Motor neuron (in vitro differentiated cells): ENCODE results near the gene COL9A3. TPM values are rescaled to one million over a fixed set of nuclear protein-coding genes. Genes with fewer than 3 reads are reported as not detected.

ENCODE experiments used
- ATAC-seq, 8 experiments: fragments of 200-7000 bp; cut with Tn5 transposase; replicated peaks in 6 of 8; 2 replicates each; pipeline ENCODE4 v1.8.0; 2021; ENCODE audit warnings: mild to moderate bottlenecking in 8 of 8, moderate library complexity in 8 of 8
- H3K27ac ChIP-seq, 2 donors: fragments of 250-450 bp; sonication (Bioruptor Pico); 2 replicates each; pipeline ENCODE4 v1.9.0; 2021; ENCODE audit warnings: antibody characterized with exemption in 2 of 2, mild to moderate bottlenecking in 2 of 2, moderate library complexity in 1 of 2
- H3K4me1 ChIP-seq, 2 donors: fragments of 250-450 bp; sonication (Bioruptor Pico); replicated peaks in 1 of 2; 2 replicates each; pipeline ENCODE4 v1.6.1; 2021; ENCODE audit warnings: antibody characterized with exemption in 2 of 2, mild to moderate bottlenecking in 2 of 2, moderate library complexity in 1 of 2
- H3K4me3 ChIP-seq, 5 donors: fragments of 250-450 bp; sonication (Bioruptor Pico); 2 replicates each; pipeline ENCODE4 v1.9.0; 2021; ENCODE audit warnings: antibody characterized with exemption in 5 of 5, mild to moderate bottlenecking in 5 of 5, moderate library complexity in 4 of 5
- WGBS, 10 experiments: fragments of 450-650 bp; shearing (Covaris generic); methylation state at CpG; one replicate each; pipeline ENCODE4 v1.0.0; 2022; 5-methylcytosine and 5-hydroxymethylcytosine counted together
- in situ Hi-C, 9 experiments: fragments of 400-800 bp; cut with MboI; loops; one replicate each; pipeline ENCODE4 v1.15.0; 2021; ENCODE audit warnings: low sequenced_read_pairs in 9 of 9, low pct_unique_long_range_greater_than_20kb in 2 of 9; ENCODE audit not compliant: unreplicated experiment in 9 of 9
- total RNA-seq, 8 experiments: library from RNA; unstranded; fragments of 300-600 nt; gene quantifications; 2 replicates each; pipeline versions ENCODE4 v1.2.3 to v1.2.4, GENCODE V29; 2022

Gene COL9A3
- total RNA-seq, 8 experiments from 2014 or later, result 0.60 to 19.5 (median 2.0) TPM

DNA sequence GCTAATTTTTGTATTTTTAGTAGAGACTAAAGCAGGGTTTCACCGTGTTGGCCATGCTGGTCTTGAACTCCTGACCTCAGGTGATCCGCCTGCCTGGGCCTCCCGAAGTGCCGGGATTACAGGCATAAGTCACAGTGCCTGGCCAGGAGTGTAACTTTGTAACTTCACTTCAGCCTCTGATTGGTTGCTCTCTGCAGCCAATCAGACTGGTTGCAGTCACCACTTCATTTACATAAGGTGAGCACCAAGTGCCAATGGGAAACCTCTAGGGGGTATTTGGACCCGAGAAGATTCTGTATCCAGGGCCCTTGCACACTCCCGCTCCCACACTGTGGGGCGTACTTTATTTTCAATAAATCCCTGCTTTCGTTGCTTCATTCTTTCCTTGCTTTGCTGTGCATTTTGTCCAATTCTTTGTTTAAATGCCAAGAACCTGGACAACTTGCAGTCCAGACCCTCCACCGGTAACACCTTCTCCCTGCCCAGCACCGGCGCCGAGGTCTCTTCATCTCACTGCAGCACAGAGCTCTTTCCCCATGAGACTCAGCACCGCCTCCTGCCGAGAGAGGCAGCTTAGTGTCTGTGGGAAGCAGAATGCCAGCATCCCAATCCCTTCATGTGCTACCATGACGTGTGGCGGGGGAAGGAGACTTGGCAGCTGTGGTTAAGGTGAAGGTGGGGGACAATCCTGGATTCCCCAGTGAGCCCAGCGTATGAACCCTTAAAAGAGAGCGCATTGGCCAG, 34.5 kb upstream of the COL9A3 start:
- in situ Hi-C loops, result loop anchor here in 6 of 9 experiments (10.0 to 25.0 kb wide), 3 partner anchors 95 to 120 kb away; no protein-coding TSS in a partner anchor
- WGBS, 10 experiments, result 69 to 100% (median 85%) methylated on average over 1 to 11 of the region's 18 CpGs
- H3K4me3 ChIP-seq, result no peak overlapping the region
- peak overlapping the region in 1 of 2 donors; percentile 56 for H3K27ac ChIP-seq
- no peak for ATAC-seq
- H3K4me1 ChIP-seq, result peaks cover 36 to 50% of the 10 kb centered on the region in 2 donors

DNA sequence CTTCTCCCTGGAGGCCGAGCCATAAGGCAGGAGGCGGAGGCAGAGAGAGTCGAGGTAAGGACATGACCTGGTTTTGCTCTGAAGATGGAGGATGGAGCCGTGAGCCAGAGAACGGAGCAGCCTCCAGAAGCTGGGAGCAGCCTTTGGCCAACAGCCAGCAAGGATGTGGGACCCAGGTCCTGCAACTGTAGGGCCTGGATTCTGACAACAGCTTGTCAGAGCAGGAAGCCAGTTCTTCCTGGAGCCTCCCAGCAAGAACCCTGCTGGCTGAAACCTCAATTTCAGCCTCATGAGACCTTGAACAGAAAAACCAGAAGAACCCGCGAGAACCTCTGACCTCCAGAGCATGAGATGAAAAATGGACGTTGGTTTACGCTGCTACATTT, 34.0 kb upstream of the COL9A3 start:
- in situ Hi-C loops, result loop anchor here in 6 of 9 experiments (10.0 to 25.0 kb wide), 3 partner anchors 96 to 121 kb away; no protein-coding TSS in a partner anchor
- H3K4me1 ChIP-seq, result peaks cover 36 to 50% of the 10 kb centered on the region in 2 donors
- H3K27ac ChIP-seq, result peak overlapping the region in 1 of 2 donors; percentile 56
- H3K4me3 ChIP-seq, result no peak overlapping the region
- WGBS, 10 experiments, result 50 to 100% (median 84%) methylated on average over 1 to 6 of the region's 9 CpGs
- no peak for ATAC-seq

DNA sequence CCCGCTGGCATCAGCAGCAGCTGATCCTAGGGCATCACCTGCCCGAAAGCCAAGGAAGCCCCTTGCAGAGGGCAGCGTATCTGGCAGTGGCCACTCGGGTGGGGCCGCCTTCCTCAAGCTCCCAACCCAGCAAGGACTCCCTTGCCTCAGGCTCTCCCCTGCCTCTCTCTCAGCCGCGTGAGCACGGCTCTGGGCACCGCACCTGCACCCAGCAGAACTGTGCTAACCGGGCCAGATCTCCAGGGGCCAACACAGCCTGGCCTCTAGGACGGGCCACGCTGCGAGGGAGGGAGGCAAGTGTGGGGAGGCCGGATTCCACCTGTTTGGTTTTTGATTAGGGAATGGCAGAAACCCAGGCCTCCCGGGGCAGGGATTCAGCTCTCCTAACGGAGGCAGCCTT, 32.4 kb upstream of the COL9A3 start:
- no peak overlapping the region for H3K27ac ChIP-seq
- H3K4me1 ChIP-seq, result peaks cover 43 to 45% of the 10 kb centered on the region in 2 donors
- in situ Hi-C loops, result loop anchor here in 6 of 9 experiments (10.0 to 25.0 kb wide), 3 partner anchors 97 to 122 kb away; no protein-coding TSS in a partner anchor
- 72 to 100% (median 91%) methylated on average over 1 to 5 of the region's 16 CpGs; no CpG with 5 or more reads in 4 of the 10 experiments for WGBS, 10 experiments
- peak in 2 of 8 experiments; percentile 26 to 27 for ATAC-seq
- no peak overlapping the region for H3K4me3 ChIP-seq

DNA sequence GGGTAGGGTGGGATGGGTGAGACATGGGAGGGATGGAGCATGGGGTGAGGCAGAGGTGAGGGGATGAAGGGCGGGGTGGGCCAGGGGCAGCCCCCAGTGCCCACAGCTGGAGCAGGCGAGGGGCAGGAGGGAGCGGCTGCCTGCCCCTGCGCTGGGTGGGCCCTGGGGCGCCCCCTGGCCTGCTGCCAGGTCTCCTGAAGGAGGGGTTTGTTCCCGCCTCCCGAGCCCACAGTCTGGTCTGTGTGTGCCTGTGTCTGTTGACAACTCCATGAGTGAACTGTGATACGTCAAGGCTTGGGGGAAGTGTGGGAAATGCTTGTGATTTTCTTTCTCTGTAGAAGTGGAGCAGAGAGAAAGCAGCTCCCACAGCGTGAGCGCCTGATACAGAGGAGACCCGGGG, 31.5 kb upstream of the COL9A3 start:
- peak overlapping the region in 1 of 2 donors; percentile 68 for H3K27ac ChIP-seq
- no peak overlapping the region for H3K4me3 ChIP-seq
- H3K4me1 ChIP-seq, result peaks cover 36 to 38% of the 10 kb centered on the region in 2 donors
- in situ Hi-C loops, result loop anchor here in 6 of 9 experiments (10.0 to 25.0 kb wide), 3 partner anchors 98 to 123 kb away; no protein-coding TSS in a partner anchor
- no CpG with 5 or more reads among the region's 11 CpGs for WGBS, 10 experiments
- ATAC-seq, result peak in 5 of 8 experiments; percentile 13 to 55 (median 40)

DNA sequence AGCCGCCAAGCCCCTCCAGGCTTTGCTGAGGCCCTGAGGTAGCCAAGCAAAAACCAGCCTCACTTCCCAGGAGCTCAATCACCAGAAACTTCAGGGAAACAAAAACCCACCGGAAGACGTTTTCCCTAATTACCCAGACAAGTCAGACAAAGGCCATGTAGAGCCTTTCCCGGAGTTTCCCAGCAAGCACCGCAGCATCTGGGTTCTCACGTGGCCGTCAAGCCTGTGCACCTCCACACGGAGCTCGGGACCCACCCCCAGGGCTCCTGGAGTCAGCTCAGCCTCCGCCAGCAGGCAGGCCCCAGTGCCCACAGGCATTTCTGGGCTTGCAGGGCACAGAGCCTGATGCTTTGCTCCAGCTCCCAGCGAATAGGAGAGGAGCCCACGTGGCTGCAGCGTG, 30.7 kb upstream of the COL9A3 start:
- peak in 5 of 8 experiments; percentile 79 to 90 (median 89) for ATAC-seq
- peak overlapping the region in 1 of 2 donors; percentile 68 for H3K27ac ChIP-seq
- in situ Hi-C loops, result loop anchor here in 6 of 9 experiments (10.0 to 25.0 kb wide), 3 partner anchors 99 to 124 kb away; no protein-coding TSS in a partner anchor
- H3K4me1 ChIP-seq, result peaks cover 30 to 33% of the 10 kb centered on the region in 2 donors
- 40 to 100% (median 45%) methylated on average over 1 to 9 of the region's 13 CpGs; no CpG with 5 or more reads in 5 of the 10 experiments for WGBS, 10 experiments
- no peak overlapping the region for H3K4me3 ChIP-seq

DNA sequence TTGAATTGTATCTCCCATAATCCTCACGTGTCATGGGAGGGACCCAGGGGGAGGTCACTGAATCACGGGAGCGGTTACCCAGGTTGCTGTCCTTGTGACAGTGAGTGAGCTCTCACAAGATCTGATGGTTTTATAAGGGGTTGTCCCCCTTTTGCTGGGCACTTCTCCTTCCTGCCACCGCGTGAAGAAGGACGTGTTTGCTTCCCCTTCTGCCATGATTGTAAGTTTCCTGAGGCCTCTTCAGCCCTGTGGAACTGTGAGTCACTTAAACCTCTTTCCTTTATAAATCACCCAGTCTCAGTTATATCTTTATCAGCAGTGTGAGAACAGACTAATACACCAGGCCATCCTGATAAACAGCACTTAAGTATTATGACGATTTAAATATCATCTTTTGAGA, 29.5 kb upstream of the COL9A3 start:
- peaks cover 31 to 34% of the 10 kb centered on the region in 2 donors for H3K4me1 ChIP-seq
- no peak overlapping the region for H3K27ac ChIP-seq
- 50 to 100% (median 80%) methylated on average over 1 to 4 of the region's 7 CpGs; no CpG with 5 or more reads in 4 of the 10 experiments for WGBS, 10 experiments
- no peak overlapping the region for H3K4me3 ChIP-seq
- no peak for ATAC-seq
- in situ Hi-C loops, result loop anchor here in 6 of 9 experiments (10.0 to 25.0 kb wide), 3 partner anchors 100 to 125 kb away; no protein-coding TSS in a partner anchor

GRCh38 chr20:62787866-62788265, 29.0 kb upstream of the COL9A3 start:
- in situ Hi-C loops, result loop anchor here in 6 of 9 experiments (10.0 to 25.0 kb wide), 3 partner anchors 101 to 126 kb away; no protein-coding TSS in a partner anchor
- H3K4me1 ChIP-seq, result peaks cover 26 to 29% of the 10 kb centered on the region in 2 donors
- WGBS, 10 experiments, result 64 to 100% (median 90%) methylated on average over 1 to 3 of the region's 5 CpGs; no CpG with 5 or more reads in 4 of the 10 experiments
- H3K4me3 ChIP-seq, result no peak overlapping the region
- no peak overlapping the region for H3K27ac ChIP-seq
- ATAC-seq, result no peak

DNA sequence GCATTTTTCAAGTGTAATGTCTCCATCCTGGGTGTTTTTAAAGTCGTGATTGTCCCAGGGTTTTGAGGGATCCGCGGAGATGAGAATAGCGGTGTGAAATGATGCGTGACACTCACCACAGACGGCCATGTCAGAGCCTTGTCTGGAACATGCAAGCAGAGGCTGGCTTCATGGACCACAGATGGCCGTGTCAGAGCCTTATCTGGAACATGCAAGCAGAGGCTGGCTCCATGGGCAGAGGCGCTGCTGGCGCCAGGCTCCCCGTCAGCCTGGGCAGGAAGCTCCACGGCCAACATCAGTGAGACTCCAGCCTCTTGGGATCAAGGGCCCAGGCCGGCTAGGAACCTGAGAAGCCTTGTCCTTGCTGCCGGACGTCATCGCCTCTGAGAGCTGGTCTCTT, 28.2 kb upstream of the COL9A3 start:
- in situ Hi-C loops, result loop anchor here in 6 of 9 experiments (10.0 to 25.0 kb wide), 3 partner anchors 101 to 126 kb away; no protein-coding TSS in a partner anchor
- 63 to 88% (median 76%) methylated on average over 3 to 14 of the region's 15 CpGs; no CpG with 5 or more reads in 3 of the 10 experiments for WGBS, 10 experiments
- peaks cover 20 to 23% of the 10 kb centered on the region in 2 donors for H3K4me1 ChIP-seq
- no peak for ATAC-seq
- H3K4me3 ChIP-seq, result no peak overlapping the region
- H3K27ac ChIP-seq, result no peak overlapping the region

- WGBS, 10 experiments, result 80% methylated on average over 2 of the region's 12 CpGs; no CpG with 5 or more reads in 9 of the 10 experiments
- Histone ChIP-seq H3K4me1 (peaks cover 23 to 27% of the 10 kb centered on the region in 2 donors), H3K27ac (no peak overlapping the region), H3K4me3 (no peak overlapping the region)
- no peak for ATAC-seq
- in situ Hi-C loops, result loop anchor here in 6 of 9 experiments (10.0 to 25.0 kb wide), 3 partner anchors 103 to 128 kb away; no protein-coding TSS in a partner anchor
These were observed 26.8 kb upstream of the COL9A3 start for GRCh38 chr20:62790075-62790474.

GRCh38 chr20:62791301-62792181, 25.3 kb upstream of the COL9A3 start:
- no peak overlapping the region for H3K4me3 ChIP-seq
- in situ Hi-C loops, result loop anchor here in 6 of 9 experiments (10.0 to 25.0 kb wide), 3 partner anchors 104 to 129 kb away; no protein-coding TSS in a partner anchor
- peaks cover 10 to 14% of the 10 kb centered on the region in 2 donors for H3K4me1 ChIP-seq
- WGBS, 10 experiments, result 0 to 80% (median 16%) methylated on average over 1 to 11 of the region's 23 CpGs; no CpG with 5 or more reads in 2 of the 10 experiments
- no peak overlapping the region for H3K27ac ChIP-seq
- peak; percentile 9 to 51 (median 38) for ATAC-seq

- WGBS, 10 experiments, result 10 to 64% (median 23%) methylated on average over 1 to 4 of the region's 9 CpGs; no CpG with 5 or more reads in 4 of the 10 experiments
- no peak overlapping the region for H3K27ac ChIP-seq
These were observed 24.5 kb upstream of the COL9A3 start for GRCh38 chr20:62792182-62792939.

More at GRCh38 chr20:62792182-62792939, 24.5 kb upstream of the COL9A3 start:
- ATAC-seq, result no peak
- Histone ChIP-seq H3K4me3 (no peak overlapping the region), H3K4me1 (peaks cover 8 to 14% of the 10 kb centered on the region in 2 donors)
- in situ Hi-C loops, result loop anchor here in 6 of 9 experiments (10.0 to 25.0 kb wide), 3 partner anchors 105 to 130 kb away; no protein-coding TSS in a partner anchor
